Neural cell (in vitro differentiated cells): ENCODE measurements around the gene CCDC50. TPM values are rescaled to one million over a fixed set of nuclear protein-coding genes. Genes with fewer than 3 reads are reported as not detected.

ENCODE experiments used
- H2AFZ ChIP-seq: fragments of 200-600, 300-800 bp; sonication (generic), shearing (Covaris generic); 2 replicates; pipeline ENCODE4 v1.6.0; 2014; ENCODE audit warnings: low read depth, mild to moderate bottlenecking, antibody characterized with exemption, low read length, moderate library complexity
- H3F3A ChIP-seq: fragments of 200-600 bp; shearing (Covaris generic); 2 replicates; pipeline ENCODE4 v1.6.1; 2016; ENCODE audit warnings: mild to moderate bottlenecking, moderate library complexity, mixed read lengths, antibody characterized with exemption, low read length; ENCODE audit not compliant: insufficient read depth, poor library complexity, severe bottlenecking
- H3K27ac ChIP-seq: fragments of 200-600, 300-800 bp; sonication (generic), shearing (Covaris generic); 2 replicates; pipeline ENCODE4 v1.5.1; 2014; ENCODE audit warnings: mild to moderate bottlenecking, low read length, moderate library complexity
- H3K27me3 ChIP-seq: fragments of 300-800, 200-600 bp; sonication (generic), shearing (Covaris generic); 2 replicates; pipeline ENCODE4 v1.6.0; 2014; ENCODE audit warnings: mild to moderate bottlenecking, low read depth, low read length, moderate library complexity; ENCODE audit not compliant: insufficient read depth
- H3K36me3 ChIP-seq: fragments of 300-800, 200-600 bp; sonication (generic), shearing (Covaris generic); 2 replicates; pipeline ENCODE4 v1.5.1; 2014; ENCODE audit warnings: mild to moderate bottlenecking, antibody characterized with exemption, low read length, moderate library complexity; ENCODE audit not compliant: insufficient read depth
- H3K4me2 ChIP-seq: fragments of 300-800, 200-600 bp; sonication (generic), shearing (Covaris generic); 2 replicates; pipeline ENCODE4 v1.6.0; 2014; ENCODE audit warnings: mild to moderate bottlenecking, low read length
- H3K4me3 ChIP-seq: fragments of 300-800, 200-600 bp; sonication (generic), shearing (Covaris generic); 2 replicates; pipeline ENCODE4 v1.5.1; 2014; ENCODE audit warnings: mild to moderate bottlenecking, low read length, moderate library complexity
- H3K79me2 ChIP-seq: fragments of 200-600 bp; shearing (Covaris generic); replicated peaks from 2 replicates; pipeline ENCODE4 v1.6.0; 2014; ENCODE audit warnings: mild to moderate bottlenecking, low read length, moderate library complexity; ENCODE audit not compliant: insufficient read depth
- H3K9ac ChIP-seq: fragments of 300-800, 200-600 bp; sonication (generic), shearing (Covaris generic); 2 replicates; pipeline ENCODE4 v1.6.1; 2016; ENCODE audit warnings: mild to moderate bottlenecking, low read length, mixed read lengths
- H3K9me2 ChIP-seq: fragments of 200-600 bp; shearing (Covaris generic); 2 replicates; pipeline ENCODE4 v1.6.1; 2016; ENCODE audit warnings: mild to moderate bottlenecking, low read length, mixed read lengths; ENCODE audit not compliant: insufficient read depth
- H3K9me3 ChIP-seq: fragments of 200-600, 300-800 bp; sonication (generic), shearing (Covaris generic); 2 replicates; pipeline ENCODE4 v1.6.1; 2016; ENCODE audit warnings: mild to moderate bottlenecking, mixed run types, low read length, moderate library complexity, mixed read lengths
- H4K20me1 ChIP-seq: fragments of 200-600 bp; shearing (Covaris generic); 2 replicates; pipeline ENCODE4 v1.6.1; 2016; ENCODE audit warnings: mild to moderate bottlenecking, mixed run types; ENCODE audit not compliant: insufficient read depth
- EP300 ChIP-seq: fragments of 450-650 bp; conservative IDR thresholded peaks from 2 replicates; pipeline ENCODE4 v1.6.1; 2014; ENCODE audit warnings: antibody characterized with exemption, mild to moderate bottlenecking, moderate library complexity; ENCODE audit not compliant: poor library complexity, severe bottlenecking
- EZH2 ChIP-seq: fragments of 200-600, 300-800 bp; shearing (Covaris generic), sonication (generic); IDR thresholded peaks from 2 replicates; pipeline ENCODE4 v1.6.1; 2014; ENCODE audit warnings: antibody characterized with exemption, low read length, borderline replicate concordance, mild to moderate bottlenecking; ENCODE audit not compliant: insufficient read depth, poor library complexity, severe bottlenecking
- MXI1 ChIP-seq: fragments of 450-650 bp; conservative IDR thresholded peaks from 2 replicates; pipeline ENCODE4 v1.6.1; 2014; ENCODE audit warnings: antibody characterized with exemption, mild to moderate bottlenecking; ENCODE audit not compliant: poor library complexity, severe bottlenecking
- POLR2AphosphoS5 ChIP-seq: IDR thresholded peaks from 2 replicates; pipeline ENCODE4 v1.6.1; 2012
- RAD21 ChIP-seq: fragments of 450-650 bp; conservative IDR thresholded peaks from 2 replicates; pipeline ENCODE4 v1.6.1; 2014; ENCODE audit warnings: antibody characterized with exemption, mild to moderate bottlenecking, moderate library complexity
- SMC3 ChIP-seq: fragments of 450-650 bp; conservative IDR thresholded peaks from 2 replicates; pipeline ENCODE4 v1.6.1; 2014; ENCODE audit warnings: antibody characterized with exemption, mild to moderate bottlenecking, moderate library complexity; ENCODE audit not compliant: poor library complexity
- TAF1 ChIP-seq: IDR thresholded peaks from 2 replicates; pipeline ENCODE4 v1.6.1; 2012; ENCODE audit warnings: low read depth
- polyA plus RNA-seq: library from polyadenylated mRNA; depleted of rRNA; stranded (reverse); fragments of >200 nt; gene quantifications from 2 replicates; pipeline ENCODE4 v1.2.3, GENCODE V29; 2014
- TF ChIP-seq, protein P1 (sequence below): IDR thresholded peaks from 2 replicates; pipeline ENCODE4 v1.6.1; 2012; ENCODE audit warnings: borderline replicate concordance
- TF ChIP-seq, protein P2 (sequence below): fragments of 450-650 bp; IDR thresholded peaks from 2 replicates; pipeline ENCODE4 v1.5.1; 2014; ENCODE audit warnings: antibody characterized with exemption, mild to moderate bottlenecking, moderate library complexity; ENCODE audit not compliant: poor library complexity, severe bottlenecking

The CCDC50 gene
- polyA plus RNA-seq, 1 donor from 2014 or later, result 58.2 TPM

DNA sequence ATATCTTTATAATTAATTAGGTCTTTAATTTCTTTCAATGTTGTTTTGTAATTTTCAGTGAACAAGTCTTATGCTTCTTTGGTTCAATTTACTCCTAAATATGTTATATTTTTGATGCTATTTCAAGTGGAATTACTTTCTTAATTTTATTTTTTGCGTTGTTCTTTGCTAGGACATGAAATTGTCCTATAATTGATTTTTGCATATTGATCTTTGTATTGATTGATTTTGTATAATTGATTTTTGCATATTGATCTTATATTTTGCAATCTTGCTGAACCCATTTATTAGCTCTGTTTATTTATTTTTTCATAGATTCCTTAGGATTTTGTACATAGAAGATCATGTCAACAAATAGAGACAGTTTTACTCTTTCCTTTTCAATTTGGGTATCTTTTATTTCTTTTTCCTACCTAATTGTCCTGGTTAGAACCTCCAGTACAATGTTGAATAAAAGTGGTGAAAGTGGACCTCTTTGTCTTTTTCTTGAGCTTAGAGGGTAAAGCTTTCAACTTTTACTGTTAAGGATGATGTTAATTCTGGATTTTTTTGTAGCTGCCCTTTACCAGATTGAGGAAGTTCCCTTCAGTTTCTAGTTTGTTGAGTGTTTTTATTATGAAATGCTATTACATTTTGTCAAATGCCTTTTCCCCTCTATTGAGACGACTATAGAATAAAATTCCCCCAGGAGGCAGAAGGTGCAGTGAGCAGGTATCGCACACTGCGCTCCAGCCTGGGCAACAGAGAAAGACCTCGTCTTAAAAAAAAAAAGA, 36.8 kb upstream of the CCDC50 start:
- H3K9me3 ChIP-seq, result no peaks in the 10 kb centered on the region
- no peak overlapping the region for H2AFZ ChIP-seq
- H3K4me2 ChIP-seq, result no peak overlapping the region
- H3K36me3 ChIP-seq, result no peaks in the 10 kb centered on the region
- TF ChIP-seq EZH2, result no peak
- no peak for TF ChIP-seq SMC3
- TF ChIP-seq RAD21, result no peak
- no peak for TF ChIP-seq EP300
- no peak for TF ChIP-seq TAF1
- TF ChIP-seq, protein P1, sequence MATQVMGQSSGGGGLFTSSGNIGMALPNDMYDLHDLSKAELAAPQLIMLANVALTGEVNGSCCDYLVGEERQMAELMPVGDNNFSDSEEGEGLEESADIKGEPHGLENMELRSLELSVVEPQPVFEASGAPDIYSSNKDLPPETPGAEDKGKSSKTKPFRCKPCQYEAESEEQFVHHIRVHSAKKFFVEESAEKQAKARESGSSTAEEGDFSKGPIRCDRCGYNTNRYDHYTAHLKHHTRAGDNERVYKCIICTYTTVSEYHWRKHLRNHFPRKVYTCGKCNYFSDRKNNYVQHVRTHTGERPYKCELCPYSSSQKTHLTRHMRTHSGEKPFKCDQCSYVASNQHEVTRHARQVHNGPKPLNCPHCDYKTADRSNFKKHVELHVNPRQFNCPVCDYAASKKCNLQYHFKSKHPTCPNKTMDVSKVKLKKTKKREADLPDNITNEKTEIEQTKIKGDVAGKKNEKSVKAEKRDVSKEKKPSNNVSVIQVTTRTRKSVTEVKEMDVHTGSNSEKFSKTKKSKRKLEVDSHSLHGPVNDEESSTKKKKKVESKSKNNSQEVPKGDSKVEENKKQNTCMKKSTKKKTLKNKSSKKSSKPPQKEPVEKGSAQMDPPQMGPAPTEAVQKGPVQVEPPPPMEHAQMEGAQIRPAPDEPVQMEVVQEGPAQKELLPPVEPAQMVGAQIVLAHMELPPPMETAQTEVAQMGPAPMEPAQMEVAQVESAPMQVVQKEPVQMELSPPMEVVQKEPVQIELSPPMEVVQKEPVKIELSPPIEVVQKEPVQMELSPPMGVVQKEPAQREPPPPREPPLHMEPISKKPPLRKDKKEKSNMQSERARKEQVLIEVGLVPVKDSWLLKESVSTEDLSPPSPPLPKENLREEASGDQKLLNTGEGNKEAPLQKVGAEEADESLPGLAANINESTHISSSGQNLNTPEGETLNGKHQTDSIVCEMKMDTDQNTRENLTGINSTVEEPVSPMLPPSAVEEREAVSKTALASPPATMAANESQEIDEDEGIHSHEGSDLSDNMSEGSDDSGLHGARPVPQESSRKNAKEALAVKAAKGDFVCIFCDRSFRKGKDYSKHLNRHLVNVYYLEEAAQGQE, result no peak
- TF ChIP-seq, protein P2, sequence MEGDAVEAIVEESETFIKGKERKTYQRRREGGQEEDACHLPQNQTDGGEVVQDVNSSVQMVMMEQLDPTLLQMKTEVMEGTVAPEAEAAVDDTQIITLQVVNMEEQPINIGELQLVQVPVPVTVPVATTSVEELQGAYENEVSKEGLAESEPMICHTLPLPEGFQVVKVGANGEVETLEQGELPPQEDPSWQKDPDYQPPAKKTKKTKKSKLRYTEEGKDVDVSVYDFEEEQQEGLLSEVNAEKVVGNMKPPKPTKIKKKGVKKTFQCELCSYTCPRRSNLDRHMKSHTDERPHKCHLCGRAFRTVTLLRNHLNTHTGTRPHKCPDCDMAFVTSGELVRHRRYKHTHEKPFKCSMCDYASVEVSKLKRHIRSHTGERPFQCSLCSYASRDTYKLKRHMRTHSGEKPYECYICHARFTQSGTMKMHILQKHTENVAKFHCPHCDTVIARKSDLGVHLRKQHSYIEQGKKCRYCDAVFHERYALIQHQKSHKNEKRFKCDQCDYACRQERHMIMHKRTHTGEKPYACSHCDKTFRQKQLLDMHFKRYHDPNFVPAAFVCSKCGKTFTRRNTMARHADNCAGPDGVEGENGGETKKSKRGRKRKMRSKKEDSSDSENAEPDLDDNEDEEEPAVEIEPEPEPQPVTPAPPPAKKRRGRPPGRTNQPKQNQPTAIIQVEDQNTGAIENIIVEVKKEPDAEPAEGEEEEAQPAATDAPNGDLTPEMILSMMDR, result no peak
- no peak for TF ChIP-seq MXI1
- TF ChIP-seq POLR2AphosphoS5, result no peak
- no peaks in the 10 kb centered on the region for H3K79me2 ChIP-seq
- no peaks in the 10 kb centered on the region for H3F3A ChIP-seq
- no peaks in the 10 kb centered on the region for H3K27me3 ChIP-seq
- H3K9me2 ChIP-seq, result no peaks in the 10 kb centered on the region
- no peak overlapping the region for H3K9ac ChIP-seq
- no peaks in the 10 kb centered on the region for H4K20me1 ChIP-seq
- H3K27ac ChIP-seq, result no peak overlapping the region
- H3K4me3 ChIP-seq, result no peak overlapping the region

DNA sequence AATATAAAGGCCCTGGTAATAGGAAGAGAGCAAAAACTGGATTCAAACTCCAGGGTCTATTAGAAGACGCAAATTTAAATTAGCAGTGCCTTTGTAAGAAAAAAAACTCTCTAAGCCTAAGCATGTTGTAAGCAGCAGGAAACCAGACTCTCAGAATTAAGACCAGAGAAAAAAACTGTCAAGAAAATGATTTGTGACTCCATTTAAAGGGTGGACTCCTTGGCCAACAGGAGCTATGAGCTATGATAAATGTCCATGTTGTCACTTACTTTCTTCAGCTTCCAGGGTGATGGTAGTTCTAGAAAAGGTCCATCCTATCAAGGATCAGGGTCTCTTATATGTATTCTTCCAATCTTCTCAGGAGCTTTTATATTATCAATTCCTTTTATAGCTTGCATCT, 34.9 kb upstream of the CCDC50 start:
- H3K9ac ChIP-seq, result no peak overlapping the region
- no peak overlapping the region for H3K4me2 ChIP-seq
- no peaks in the 10 kb centered on the region for H3K9me3 ChIP-seq
- H3K4me3 ChIP-seq, result no peak overlapping the region
- no peaks in the 10 kb centered on the region for H3K36me3 ChIP-seq
- H3F3A ChIP-seq, result no peaks in the 10 kb centered on the region
- TF ChIP-seq, protein P1, result no peak
- TF ChIP-seq POLR2AphosphoS5, result no peak
- no peak for TF ChIP-seq RAD21
- no peak for TF ChIP-seq EZH2
- TF ChIP-seq SMC3, result no peak
- TF ChIP-seq TAF1, result no peak
- TF ChIP-seq, protein P2, result no peak
- TF ChIP-seq MXI1, result no peak
- no peak for TF ChIP-seq EP300
- no peaks in the 10 kb centered on the region for H3K79me2 ChIP-seq
- no peak overlapping the region for H2AFZ ChIP-seq
- no peaks in the 10 kb centered on the region for H3K9me2 ChIP-seq
- no peaks in the 10 kb centered on the region for H4K20me1 ChIP-seq
- H3K27ac ChIP-seq, result no peak overlapping the region
- H3K27me3 ChIP-seq, result no peaks in the 10 kb centered on the region
